ENCODE measurements around the gene PSD. TPM values are rescaled to one million over a fixed set of nuclear protein-coding genes. Genes with fewer than 3 reads are reported as not detected.

PSD gene
- polyA plus RNA-seq, 1 donor: 9.3 TPM

- DNase-seq: no peak
Observed at GRCh38 chr10:102389894-102390293, 28.7 kb downstream of the PSD start.

GRCh38 chr10:102384606-102385429 is 33.8 kb downstream of the PSD start:
- DNase-seq: no peak

GRCh38 chr10:102384053-102384452 is 34.5 kb downstream of the PSD start:
- DNase-seq: no peak

- no peak for DNase-seq
Observed at GRCh38 chr10:102382871-102383270, 35.7 kb downstream of the PSD start.

DNA sequence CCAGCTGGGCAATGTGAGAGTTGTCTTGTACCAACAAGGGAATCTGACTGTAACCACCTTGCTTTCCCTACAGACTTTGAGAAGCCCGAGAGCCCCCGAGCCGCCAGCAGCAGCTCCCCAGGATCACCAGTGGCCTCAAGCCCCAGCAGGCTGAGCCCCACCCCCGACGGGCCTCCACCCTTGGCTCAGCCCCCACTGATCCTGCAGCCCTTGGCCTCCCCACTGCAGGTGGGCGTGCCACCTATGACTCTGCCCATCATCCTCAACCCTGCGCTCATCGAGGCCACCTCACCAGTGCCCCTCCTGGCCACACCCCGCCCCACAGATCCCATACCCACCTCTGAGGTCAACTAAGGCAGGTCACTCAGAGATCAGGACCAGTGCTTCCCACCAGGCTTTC is 36.6 kb downstream of the PSD start:
- no peak for DNase-seq

- no peak for DNase-seq
Observed at GRCh38 chr10:102379383-102379782, 39.2 kb downstream of the PSD start.

DNA sequence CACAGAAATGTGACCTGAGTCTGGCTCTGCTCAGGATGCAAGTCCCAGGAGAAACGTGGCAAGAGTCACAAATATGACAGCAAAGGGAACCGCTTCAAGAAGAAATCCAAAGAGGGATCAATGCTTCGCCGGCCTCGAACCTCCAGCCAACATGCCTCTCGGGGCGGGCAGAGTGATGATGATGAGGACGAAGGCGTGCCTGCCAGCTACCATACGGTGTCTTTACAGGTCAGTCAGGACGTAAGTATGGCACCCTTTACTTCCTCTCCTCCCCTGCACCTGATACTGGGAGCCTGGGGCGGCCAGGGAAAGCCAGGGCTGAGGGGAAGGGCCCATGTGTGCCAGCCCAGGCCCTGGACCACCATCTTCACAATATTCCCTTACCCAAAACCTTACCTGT is 41.7 kb downstream of the PSD start:
- no peak for DNase-seq

- no peak for DNase-seq
Observed at GRCh38 chr10:102375867-102376266, 42.7 kb downstream of the PSD start.

- DNase-seq: no peak
Observed at GRCh38 chr10:102375250-102375649, 43.3 kb downstream of the PSD start.

DNA sequence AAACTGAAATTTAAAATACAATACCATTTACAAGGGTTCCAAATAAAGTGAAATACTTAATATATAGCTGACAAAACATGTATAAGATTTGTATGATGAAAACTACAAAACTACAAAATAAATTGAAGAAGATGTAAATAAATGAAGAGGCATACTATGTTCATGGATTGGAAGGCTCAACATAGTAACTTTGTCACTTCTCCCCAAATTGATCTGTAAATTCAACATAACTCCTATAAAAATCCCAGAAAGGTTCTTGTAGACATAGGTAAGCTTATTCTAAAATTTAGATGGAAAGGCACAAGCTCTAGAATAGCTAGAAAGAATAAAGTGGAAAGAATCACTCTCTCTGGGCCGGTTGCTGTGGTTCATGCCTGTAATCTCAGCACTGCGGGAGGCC is 47.3 kb downstream of the PSD start:
- no peak for DNase-seq

DNA sequence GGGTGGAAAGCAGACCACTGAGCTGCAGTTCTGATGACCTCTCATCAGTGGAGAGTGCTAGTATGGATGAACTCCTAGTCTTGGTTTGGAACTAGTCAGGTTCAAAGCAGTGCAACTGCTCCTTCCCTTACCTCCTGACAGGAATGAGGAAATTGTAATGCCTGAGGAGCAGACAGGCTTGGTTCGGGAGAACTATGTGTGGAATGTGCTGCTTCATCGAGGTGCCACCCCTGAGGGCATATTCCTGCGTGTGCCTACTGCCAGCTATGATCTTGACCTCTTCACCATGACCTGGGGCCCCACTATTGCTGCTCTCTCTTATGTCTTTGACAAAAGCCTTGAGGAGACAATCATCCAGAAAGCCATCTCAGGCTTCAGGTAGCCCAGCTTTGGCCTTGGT is 50.5 kb downstream of the PSD start:
- no peak for DNase-seq

DNA sequence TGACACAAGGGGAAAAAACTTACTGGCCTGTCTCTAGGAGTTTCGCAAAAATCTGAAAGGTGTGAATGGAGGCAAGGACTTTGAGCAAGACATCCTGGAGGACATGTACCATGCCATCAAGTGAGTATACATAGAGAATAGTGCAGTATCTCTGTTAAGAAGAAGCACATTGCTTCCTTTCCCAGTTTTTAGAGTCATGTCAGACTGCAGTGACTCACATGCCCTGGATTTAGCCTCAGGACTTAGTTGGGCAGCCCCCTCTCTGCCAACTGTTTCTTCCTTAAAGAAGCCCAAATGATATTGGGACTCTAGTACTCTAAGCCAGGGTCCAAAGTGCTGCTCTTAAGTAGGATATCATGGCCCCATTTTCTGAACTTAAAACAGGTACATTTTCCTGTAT is 51.1 kb downstream of the PSD start:
- no peak for DNase-seq

DNA sequence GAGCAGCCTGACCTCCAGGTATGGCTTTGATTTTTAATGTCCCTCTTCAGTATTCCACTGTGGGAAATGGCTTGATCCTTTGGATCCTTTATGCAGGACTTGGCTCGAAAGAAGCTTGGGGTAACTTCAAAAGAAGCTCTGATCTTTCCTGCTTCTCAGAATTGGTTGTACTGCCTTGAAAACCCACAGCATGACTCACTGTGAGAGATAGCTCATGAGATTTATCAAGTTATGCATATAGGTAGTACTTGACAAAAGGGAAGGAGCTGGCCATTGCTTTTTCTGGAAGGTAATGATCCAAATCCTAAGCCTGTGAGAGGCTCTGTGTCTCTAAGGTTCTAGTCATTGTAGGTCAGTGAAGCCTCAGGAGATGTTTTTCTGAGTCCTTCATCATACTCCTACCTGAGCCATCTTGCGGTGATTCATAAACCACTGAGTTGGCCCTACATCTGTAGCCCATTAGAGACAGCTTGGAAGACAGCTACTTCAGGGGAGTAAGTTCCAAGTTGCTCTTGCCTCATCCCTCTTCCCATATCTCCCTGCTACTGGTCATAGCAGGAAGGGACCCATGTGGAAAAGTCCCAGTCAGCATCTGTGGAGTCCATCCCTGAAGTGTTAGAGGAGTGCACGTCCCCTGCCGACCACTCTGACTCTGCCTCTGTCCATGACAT is 59.7 kb downstream of the PSD start:
- DNase-seq: no peak

DNA sequence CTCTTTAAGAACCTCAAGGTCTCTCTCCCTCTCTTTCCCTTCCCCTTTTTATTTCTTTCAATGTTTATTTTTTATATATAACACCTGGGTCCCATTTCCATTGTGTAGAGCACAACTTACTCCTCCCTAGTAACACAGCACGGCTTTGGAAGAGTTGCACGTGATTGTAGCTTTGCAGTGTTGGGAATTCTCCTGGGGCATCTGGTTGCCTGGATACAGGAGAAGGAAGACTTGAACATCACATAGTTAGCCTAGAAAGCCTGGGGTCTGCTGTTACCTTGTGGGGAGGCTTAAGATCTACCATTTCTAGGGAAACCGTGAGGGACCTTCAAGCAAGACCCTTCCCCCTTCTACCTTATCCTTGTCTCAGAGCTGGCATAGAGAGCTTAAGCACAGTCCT is 64.1 kb downstream of the PSD start:
- DNase-seq: no peak

Other genes starting within 250 kb of the PSD start
- 2.9 TPM for gene ELOVL3, start 192.5 kb downstream of the PSD start, polyA plus RNA-seq (ENCODE audit: insufficient read length)
- gene PITX3, start 177.3 kb downstream of the PSD start, polyA plus RNA-seq (ENCODE audit: insufficient read length): 0.43 TPM
- gene GBF1, start 173.3 kb downstream of the PSD start, polyA plus RNA-seq (ENCODE audit: insufficient read length): 56.6 TPM
- 17.2 TPM for gene NFKB2, start 23.1 kb downstream of the PSD start, polyA plus RNA-seq (ENCODE audit: insufficient read length)
- gene FBXL15, start 2.1 kb upstream of the PSD start, polyA plus RNA-seq (ENCODE audit: insufficient read length): 5.6 TPM
- 75.7 TPM for gene CUEDC2, start 13.8 kb upstream of the PSD start, polyA plus RNA-seq (ENCODE audit: insufficient read length)
- gene C10orf95, start 32.8 kb upstream of the PSD start, polyA plus RNA-seq (ENCODE audit: insufficient read length): 1.5 TPM
- gene ACTR1A, start 83.9 kb upstream of the PSD start, polyA plus RNA-seq (ENCODE audit: insufficient read length): 81.0 TPM
- 29.9 TPM for gene SUFU, start 85.2 kb upstream of the PSD start, polyA plus RNA-seq (ENCODE audit: insufficient read length)
- 110 TPM for gene TRIM8, start 225.7 kb upstream of the PSD start, polyA plus RNA-seq (ENCODE audit: insufficient read length)

Data from left kidney (tissue), 2 donors.